Measurements from ENCODE around the gene NMD3.
"Not testable (repeated sequence)": the region's sequence is repeated elsewhere in the genome, so short reads cannot be mapped to it uniquely, and the experiment has no call there.

GRCh38 chr3:161282387-161282786, 61.3 kb downstream of the NMD3 start:
- not testable (repeated sequence) for TF ChIP-seq CTCF (IDR thresholded peaks at IDR 0.05; ENCODE audit: insufficient read depth, low read length, poor library complexity, severe bottlenecking); EZH2phosphoT487 (conservative IDR thresholded peaks at IDR 0.05; ENCODE audit: low read length)
